Lower leg skin (tissue), 3 donors: ENCODE results near the gene IFRD2.

ENCODE experiments used
- POLR2A ChIP-seq, 2 donors: fragments of 450-650 bp; IDR thresholded peaks; one replicate each; pipeline ENCODE4 v1.6.1; 2016 to 2017; ENCODE audit warnings: antibody characterized with exemption in 2 of 2, mild to moderate bottlenecking in 1 of 2, moderate library complexity in 1 of 2
- TF ChIP-seq, protein P1 (sequence below), 3 donors: fragments of 450-650 bp; IDR thresholded peaks; one replicate each; pipeline ENCODE4 v1.5.1; 2016; ENCODE audit warnings: antibody characterized with exemption in 3 of 3, mild to moderate bottlenecking in 3 of 3, moderate library complexity in 2 of 3

GRCh38 chr3:50242851-50243542 is 49.2 kb downstream of the IFRD2 start:
- TF ChIP-seq, protein P1, sequence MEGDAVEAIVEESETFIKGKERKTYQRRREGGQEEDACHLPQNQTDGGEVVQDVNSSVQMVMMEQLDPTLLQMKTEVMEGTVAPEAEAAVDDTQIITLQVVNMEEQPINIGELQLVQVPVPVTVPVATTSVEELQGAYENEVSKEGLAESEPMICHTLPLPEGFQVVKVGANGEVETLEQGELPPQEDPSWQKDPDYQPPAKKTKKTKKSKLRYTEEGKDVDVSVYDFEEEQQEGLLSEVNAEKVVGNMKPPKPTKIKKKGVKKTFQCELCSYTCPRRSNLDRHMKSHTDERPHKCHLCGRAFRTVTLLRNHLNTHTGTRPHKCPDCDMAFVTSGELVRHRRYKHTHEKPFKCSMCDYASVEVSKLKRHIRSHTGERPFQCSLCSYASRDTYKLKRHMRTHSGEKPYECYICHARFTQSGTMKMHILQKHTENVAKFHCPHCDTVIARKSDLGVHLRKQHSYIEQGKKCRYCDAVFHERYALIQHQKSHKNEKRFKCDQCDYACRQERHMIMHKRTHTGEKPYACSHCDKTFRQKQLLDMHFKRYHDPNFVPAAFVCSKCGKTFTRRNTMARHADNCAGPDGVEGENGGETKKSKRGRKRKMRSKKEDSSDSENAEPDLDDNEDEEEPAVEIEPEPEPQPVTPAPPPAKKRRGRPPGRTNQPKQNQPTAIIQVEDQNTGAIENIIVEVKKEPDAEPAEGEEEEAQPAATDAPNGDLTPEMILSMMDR (IDR thresholded peaks at IDR 0.05), result no peak
- no peak for TF ChIP-seq POLR2A (IDR thresholded peaks at IDR 0.05)
